Neuronal stem cell (in vitro differentiated cells): Measurements from ENCODE around the gene TTC9.

Experiments used
- DNase-seq: peaks from one replicate; pipeline ENCODE4 v3.0.0-alpha.2; 2013; ENCODE audit warnings: low spot score
- H2AFZ ChIP-seq: one replicate; pipeline ENCODE4 v1.6.1; 2013; ENCODE audit warnings: mild to moderate bottlenecking, low read length, inconsistent platforms
- H2AK5ac ChIP-seq: 2 replicates; pipeline ENCODE4 v1.6.1; 2013; ENCODE audit warnings: low read depth, mild to moderate bottlenecking, inconsistent platforms, low read length, moderate library complexity, mixed read lengths
- H2BK120ac ChIP-seq: 2 replicates; pipeline ENCODE4 v1.6.1; 2013; ENCODE audit warnings: low read depth, mild to moderate bottlenecking, inconsistent platforms, low read length, moderate library complexity, mixed read lengths
- H2BK12ac ChIP-seq: one replicate; pipeline ENCODE4 v1.6.1; 2013; ENCODE audit warnings: low read length, inconsistent platforms
- H2BK15ac ChIP-seq: 2 replicates; pipeline ENCODE4 v1.6.1; 2013; ENCODE audit warnings: mild to moderate bottlenecking, low read length, inconsistent platforms, mixed read lengths
- H2BK5ac ChIP-seq: one replicate; pipeline ENCODE4 v1.6.1; 2013; ENCODE audit warnings: inconsistent platforms, mild to moderate bottlenecking, low read length, moderate library complexity
- H3K14ac ChIP-seq: one replicate; pipeline ENCODE4 v1.6.1; 2013; ENCODE audit warnings: low read length, inconsistent platforms
- H3K18ac ChIP-seq: 2 replicates; pipeline ENCODE4 v1.6.1; 2013; ENCODE audit warnings: low read length, inconsistent platforms
- H3K23ac ChIP-seq: 2 replicates; pipeline ENCODE4 v1.6.1; 2013; ENCODE audit warnings: low read depth, mild to moderate bottlenecking, mixed read lengths, low read length, inconsistent platforms; ENCODE audit not compliant: poor library complexity
- H3K27ac ChIP-seq: replicated peaks from 3 replicates; pipeline ENCODE4 v1.5.1; 2013; ENCODE audit warnings: low read length, inconsistent platforms
- H3K27me3 ChIP-seq, 3 experiments: 2 replicates each; pipeline ENCODE4 v1.6.1; 2013; ENCODE audit warnings: low read length in 3 of 3, mild to moderate bottlenecking in 2 of 3, inconsistent platforms in 1 of 3, low read depth in 1 of 3, mixed read lengths in 1 of 3, moderate library complexity in 1 of 3; ENCODE audit not compliant: control insufficient read depth in 3 of 3, insufficient read depth in 3 of 3
- H3K36me3 ChIP-seq, 2 donors: replicated peaks in 1 of 2; 2 replicates each; pipeline ENCODE4 v1.6.1; 2013; ENCODE audit warnings: low read length in 2 of 2; ENCODE audit not compliant: control insufficient read depth in 2 of 2, insufficient read depth in 2 of 2
- H3K4ac ChIP-seq: 2 replicates; pipeline ENCODE4 v1.6.1; 2013; ENCODE audit warnings: inconsistent platforms, mild to moderate bottlenecking, low read length, moderate library complexity
- H3K4me1 ChIP-seq, 2 donors: 1 replicate in 1 of 2; 2 replicates in 1 of 2; pipeline ENCODE4 v1.6.1; 2013; ENCODE audit warnings: low read length in 2 of 2, low read depth in 1 of 2; ENCODE audit not compliant: control insufficient read depth in 2 of 2, insufficient read depth in 1 of 2
- H3K4me2 ChIP-seq: one replicate; pipeline ENCODE4 v1.6.1; 2013; ENCODE audit warnings: mild to moderate bottlenecking, low read length, inconsistent platforms; ENCODE audit not compliant: insufficient read depth, poor library complexity, severe bottlenecking
- H3K4me3 ChIP-seq, 2 donors: 2 replicates each; pipeline ENCODE4 v1.5.1; 2013; ENCODE audit warnings: low read length in 2 of 2, mild to moderate bottlenecking in 2 of 2, inconsistent platforms in 1 of 2, moderate library complexity in 1 of 2
- H3K79me1 ChIP-seq: one replicate; pipeline ENCODE4 v1.6.1; 2013; ENCODE audit warnings: low read depth, mild to moderate bottlenecking, inconsistent platforms, low read length, moderate library complexity
- H3K9ac ChIP-seq: one replicate; pipeline ENCODE4 v1.6.1; 2013; ENCODE audit warnings: mild to moderate bottlenecking, low read depth, low read length, inconsistent platforms; ENCODE audit not compliant: poor library complexity
- H3K9me3 ChIP-seq, 2 donors: replicated peaks in 1 of 2; 2 replicates each; pipeline versions ENCODE3 to v1.6.1; 2013; ENCODE audit warnings: low read length in 2 of 2, mild to moderate bottlenecking in 2 of 2, inconsistent platforms in 1 of 2, low read depth in 1 of 2, mixed read lengths in 1 of 2, moderate library complexity in 1 of 2; ENCODE audit not compliant: control insufficient read depth in 2 of 2, insufficient read depth in 1 of 2
- H4K8ac ChIP-seq: one replicate; pipeline ENCODE4 v1.6.1; 2013; ENCODE audit warnings: low read depth, mild to moderate bottlenecking, inconsistent platforms, low read length, moderate library complexity
- H4K91ac ChIP-seq: one replicate; pipeline ENCODE4 v1.6.1; 2013; ENCODE audit warnings: low read length, low read depth, mild to moderate bottlenecking, inconsistent platforms; ENCODE audit not compliant: poor library complexity
- WGBS, 2 donors: extraction: QIAGEN DNeasy Blood & Tissue Kit; methylation state at CpG; one replicate each; pipeline ENCODE4 v1.1.7; 2013; ENCODE audit warnings: missing lambda C conversion rate in 2 of 2, mixed read lengths in 1 of 2; ENCODE audit not compliant: insufficient read length in 2 of 2, insufficient replicate concordance in 1 of 2; ENCODE audit errors: extremely low coverage in 2 of 2; 5-methylcytosine and 5-hydroxymethylcytosine counted together

The TTC9 gene

GRCh38 chr14:70622111-70622712 lies 19.5 kb upstream of the TTC9 start:
- H3K23ac ChIP-seq = no peak overlapping the region
- no peak overlapping the region for H3K14ac ChIP-seq
- peak; percentile 36 for DNase-seq
- WGBS, 2 donors = no CpG with 5 or more reads among the region's 3 CpGs
- H3K4ac ChIP-seq = no peak overlapping the region
- H3K9ac ChIP-seq = no peak overlapping the region
- H3K18ac ChIP-seq = no peak overlapping the region
- H4K8ac ChIP-seq = no peak overlapping the region
- H3K79me1 ChIP-seq = no peaks in the 10 kb centered on the region
- H2BK12ac ChIP-seq = no peak overlapping the region
- no peaks in the 10 kb centered on the region for H3K27me3 ChIP-seq
- H2AK5ac ChIP-seq = no peak overlapping the region
- H2BK15ac ChIP-seq = no peak overlapping the region
- no peak overlapping the region for H3K27ac ChIP-seq
- no peaks in the 10 kb centered on the region for H3K36me3 ChIP-seq
- H2BK120ac ChIP-seq = no peak overlapping the region
- H4K91ac ChIP-seq = no peak overlapping the region
- H3K4me2 ChIP-seq = no peak overlapping the region
- H2AFZ ChIP-seq = no peak overlapping the region
- H2BK5ac ChIP-seq = no peak overlapping the region
- H3K9me3 ChIP-seq = no peaks in the 10 kb centered on the region
- H3K4me1 ChIP-seq = no peaks in the 10 kb centered on the region
- no peak overlapping the region for H3K4me3 ChIP-seq

- no peaks in the 10 kb centered on the region for H3K4me1 ChIP-seq
- H3K4me2 ChIP-seq = no peak overlapping the region
- H3K79me1 ChIP-seq = no peaks in the 10 kb centered on the region
- H4K8ac ChIP-seq = no peak overlapping the region
- no peaks in the 10 kb centered on the region for H3K9me3 ChIP-seq
- H2BK120ac ChIP-seq = no peak overlapping the region
- H3K23ac ChIP-seq = no peak overlapping the region
- no peak overlapping the region for H2AFZ ChIP-seq
- H2BK12ac ChIP-seq = no peak overlapping the region
- no peak overlapping the region for H3K9ac ChIP-seq
- no peak overlapping the region for H4K91ac ChIP-seq
- no peak overlapping the region for H3K4ac ChIP-seq
- no peaks in the 10 kb centered on the region for H3K36me3 ChIP-seq
- no peak overlapping the region for H3K18ac ChIP-seq
- WGBS, 2 donors = no CpG with 5 or more reads among the region's 1 CpG
- H3K14ac ChIP-seq = no peak overlapping the region
- DNase-seq = no peak
- H3K27me3 ChIP-seq = no peaks in the 10 kb centered on the region
- H3K27ac ChIP-seq = no peak overlapping the region
- no peak overlapping the region for H2AK5ac ChIP-seq
- no peak overlapping the region for H2BK5ac ChIP-seq
- no peak overlapping the region for H3K4me3 ChIP-seq
- no peak overlapping the region for H2BK15ac ChIP-seq
These were observed 16.7 kb upstream of the TTC9 start for GRCh38 chr14:70624972-70625371.

- H3K23ac ChIP-seq = no peak overlapping the region
- no peak overlapping the region for H2AK5ac ChIP-seq
- no peak overlapping the region for H2BK12ac ChIP-seq
- no peaks in the 10 kb centered on the region for H3K79me1 ChIP-seq
- H3K36me3 ChIP-seq = no peaks in the 10 kb centered on the region
- H3K18ac ChIP-seq = no peak overlapping the region
- H3K9me3 ChIP-seq = peaks cover 0 to 5% of the 10 kb centered on the region in 2 donors
- H2BK15ac ChIP-seq = no peak overlapping the region
- H3K4me3 ChIP-seq = no peak overlapping the region
- no CpG with 5 or more reads among the region's 3 CpGs for WGBS, 2 donors
- H2AFZ ChIP-seq = no peak overlapping the region
- no peak overlapping the region for H3K4ac ChIP-seq
- H2BK5ac ChIP-seq = no peak overlapping the region
- H3K27ac ChIP-seq = no peak overlapping the region
- no peaks in the 10 kb centered on the region for H3K4me1 ChIP-seq
- H4K8ac ChIP-seq = no peak overlapping the region
- H2BK120ac ChIP-seq = no peak overlapping the region
- H3K9ac ChIP-seq = no peak overlapping the region
- no peak overlapping the region for H3K4me2 ChIP-seq
- no peak overlapping the region for H3K14ac ChIP-seq
- no peak overlapping the region for H4K91ac ChIP-seq
- DNase-seq = no peak
- H3K27me3 ChIP-seq = peaks cover 0 to 17% (median 0%) of the 10 kb centered on the region in 3 experiments
These were observed 9.8 kb upstream of the TTC9 start for GRCh38 chr14:70631948-70632347.

GRCh38 chr14:70635971-70636595 lies 5.6 kb upstream of the TTC9 start:
- Histone ChIP-seq H2BK15ac (no peak overlapping the region), H3K27me3 (peaks cover 0 to 29% (median 6%) of the 10 kb centered on the region in 3 experiments), H4K91ac (no peak overlapping the region), H4K8ac (no peak overlapping the region), H3K23ac (no peak overlapping the region), H3K4me3 (no peak overlapping the region), H3K36me3 (no peaks in the 10 kb centered on the region), H3K14ac (no peak overlapping the region), H3K4me2 (no peak overlapping the region), H3K27ac (no peak overlapping the region), H2BK12ac (no peak overlapping the region), H3K9ac (no peak overlapping the region), H3K9me3 (peaks cover 0 to 5% of the 10 kb centered on the region in 2 donors), H3K4me1 (peaks cover 3 to 4% of the 10 kb centered on the region in 2 donors), H2BK120ac (no peak overlapping the region), H2BK5ac (no peak overlapping the region), H3K4ac (no peak overlapping the region), H2AFZ (no peak overlapping the region), H3K79me1 (no peaks in the 10 kb centered on the region), H2AK5ac (no peak overlapping the region), H3K18ac (no peak overlapping the region)
- no peak for DNase-seq
- WGBS, 2 donors = no CpG with 5 or more reads among the region's 6 CpGs
